Activated T-cell treated with anti-CD3 and anti-CD28 coated beads for 24 hours (primary cell): ENCODE measurements around the gene C14orf93.
A peak's percentile ranks its signal among the peaks of the same experiment; 100 is the strongest.

Source experiments
- DNase-seq: peaks from one replicate; pipeline ENCODE4 v3.0.0-alpha.2; 2020; ENCODE audit warnings: low read depth

C14orf93 gene

GRCh38 chr14:23045419-23046357, 35.7 kb upstream of the C14orf93 start:
- DNase-seq = no peak

- no peak for DNase-seq
Observed at GRCh38 chr14:23044840-23045239, 34.9 kb upstream of the C14orf93 start.

- DNase-seq = no peak
Observed at GRCh38 chr14:23043754-23044153, 33.8 kb upstream of the C14orf93 start.

- no peak for DNase-seq
Observed at GRCh38 chr14:23043145-23043544, 33.2 kb upstream of the C14orf93 start.

- no peak for DNase-seq
Observed at GRCh38 chr14:23042162-23042965, 32.4 kb upstream of the C14orf93 start, which contains the start of gene PSMB11. TSS of gene PSMB11 (plus strand) at chr14:23042212. CDS start at chr14:23042226, 14 bp downstream.

- DNase-seq = no peak
Observed at GRCh38 chr14:23041729-23042128, 31.8 kb upstream of the C14orf93 start.

GRCh38 chr14:23040100-23040499, 30.2 kb upstream of the C14orf93 start:
- no peak for DNase-seq

- no peak for DNase-seq
Observed at GRCh38 chr14:23035303-23036144, 25.6 kb upstream of the C14orf93 start.

- peak; percentile 83 for DNase-seq
Observed at GRCh38 chr14:23034498-23035302, 24.8 kb upstream of the C14orf93 start, which contains the start of gene PSMB5. TSS of gene PSMB5 (minus strand) at chr14:23034900. CDS start at chr14:23034881, 19 bp downstream.

- DNase-seq = no peak
Observed at GRCh38 chr14:23033801-23034497, 24.0 kb upstream of the C14orf93 start.

- no peak for DNase-seq
Observed at GRCh38 chr14:23033251-23033727, 23.3 kb upstream of the C14orf93 start.

GRCh38 chr14:23030936-23031335, 21.0 kb upstream of the C14orf93 start:
- DNase-seq = no peak

GRCh38 chr14:23028799-23029198, 18.9 kb upstream of the C14orf93 start:
- DNase-seq = no peak

- no peak for DNase-seq
Observed at GRCh38 chr14:23025151-23025814, 15.3 kb upstream of the C14orf93 start.

- DNase-seq = no peak
Observed at GRCh38 chr14:23024612-23025075, 14.7 kb upstream of the C14orf93 start.

GRCh38 chr14:23023795-23024152, 13.8 kb upstream of the C14orf93 start:
- DNase-seq = no peak

GRCh38 chr14:23023022-23023794, 13.3 kb upstream of the C14orf93 start:
- no peak for DNase-seq

GRCh38 chr14:23021889-23022442, 12.0 kb upstream of the C14orf93 start:
- DNase-seq = no peak
